OCI-LY3 (cell line): Measurements from ENCODE around the gene NACC1.

ENCODE experiments used
- CTCF ChIP-seq: fragments of 200-600, 300-600 bp; sonication (generic); IDR thresholded peaks from 2 replicates; pipeline ENCODE4 v1.5.1; 2014; ENCODE audit warnings: antibody characterized with exemption, low read length, low read depth
- EZH2phosphoT487 ChIP-seq: fragments of 200-600 bp; shearing (Covaris generic); IDR thresholded peaks from 2 replicates; pipeline ENCODE4 v1.6.1; 2018; ENCODE audit warnings: antibody characterized with exemption, mixed run types, low read depth

- no peak for TF ChIP-seq CTCF
- no peak for TF ChIP-seq EZH2phosphoT487
Observed at GRCh38 chr19:13083627-13084026, 34.4 kb upstream of the NACC1 start.
